K562 (cell line): Measurements from ENCODE around the gene ANGEL2. TPM values are rescaled to one million over a fixed set of nuclear protein-coding genes. Genes with fewer than 3 reads are reported as not detected.

Experiments
- ATF7 ChIP-seq: fragments of 450-650 bp; IDR thresholded peaks from 2 replicates; pipeline ENCODE4 v1.7.1; 2014; ENCODE audit warnings: mild to moderate bottlenecking, moderate library complexity
- CAMTA2 ChIP-seq: fragments of 250-450 bp; sonication (Bioruptor Pico); conservative IDR thresholded peaks from 2 replicates; pipeline ENCODE4 v1.5.1; 2022
- CHD2 ChIP-seq: IDR thresholded peaks from 2 replicates; pipeline ENCODE4 v1.6.1; 2011; ENCODE audit warnings: low read depth, low read length
- CREBBP ChIP-seq: IDR thresholded peaks from one replicate; pipeline ENCODE4 v1.6.1; 2012; ENCODE audit warnings: low read depth, mild to moderate bottlenecking, control low read depth, inconsistent platforms, low read length
- CTBP1 ChIP-seq: fragments of 450-650 bp; IDR thresholded peaks from 2 replicates; pipeline ENCODE4 v1.6.1; 2016; ENCODE audit warnings: borderline replicate concordance
- DIDO1 ChIP-seq: fragments of 450-650 bp; IDR thresholded peaks from 2 replicates; pipeline ENCODE4 v1.6.1; 2016; ENCODE audit warnings: low read depth, missing biosample characterization, missing genetic modification characterization
- DNMT1 ChIP-seq: fragments of 450-650 bp; IDR thresholded peaks from 2 replicates; pipeline ENCODE4 v1.6.1; 2016; ENCODE audit warnings: antibody characterized with exemption, mild to moderate bottlenecking
- E2F3 ChIP-seq: fragments of 250-450 bp; sonication (Bioruptor Pico); IDR thresholded peaks from 2 replicates; pipeline ENCODE4 v1.4.0; 2020; ENCODE audit warnings: mild to moderate bottlenecking
- GABPB2 ChIP-seq: fragments of 250-450 bp; sonication (Bioruptor Pico); conservative IDR thresholded peaks from 2 replicates; pipeline ENCODE4 v1.5.1; 2021; ENCODE audit warnings: mild to moderate bottlenecking
- HMG20A ChIP-seq: fragments of 450-650 bp; formaldehyde crosslinking; conservative IDR thresholded peaks from 2 replicates; pipeline ENCODE4 v1.4.0; 2020; ENCODE audit warnings: mild to moderate bottlenecking, mixed read lengths
- HSF4 ChIP-seq: fragments of 250-450 bp; sonication (Bioruptor Pico); IDR thresholded peaks from 2 replicates; pipeline ENCODE4 v2.1.2; 2022; ENCODE audit warnings: mild to moderate bottlenecking, moderate library complexity, borderline replicate concordance
- JUND ChIP-seq, 2 experiments: IDR thresholded peaks; 2 replicates in 1 of 2; 3 replicates in 1 of 2; pipeline ENCODE4 v1.6.1; 2011; ENCODE audit warnings: borderline replicate concordance in 2 of 2, low read depth in 2 of 2, low read length in 2 of 2, improper control_type of control experiment in 1 of 2, missing biosample characterization in 1 of 2, missing genetic modification characterization in 1 of 2, missing genetic modification reagents in 1 of 2
- MTA2 ChIP-seq: fragments of 450-650 bp; IDR thresholded peaks from 2 replicates; pipeline ENCODE4 v1.6.1; 2016; ENCODE audit warnings: low read depth
- NCOA1 ChIP-seq: fragments of 450-650 bp; IDR thresholded peaks from 2 replicates; pipeline ENCODE4 v1.6.1; 2016; ENCODE audit warnings: low read depth
- NUFIP1 ChIP-seq: fragments of 450-650 bp; IDR thresholded peaks from 2 replicates; pipeline ENCODE4 v1.6.1; 2018; ENCODE audit not compliant: partially characterized antibody
- PHB2 ChIP-seq: fragments of 450-650 bp; IDR thresholded peaks from 2 replicates; pipeline ENCODE4 v1.6.1; 2017; ENCODE audit warnings: low read depth
- RFX1 ChIP-seq: fragments of 450-650 bp; IDR thresholded peaks from 2 replicates; pipeline ENCODE4 v1.6.1; 2016; ENCODE audit warnings: mild to moderate bottlenecking, moderate library complexity
- STAG1 ChIP-seq: sonication (generic); formaldehyde crosslinking; IDR thresholded peaks from 2 replicates; pipeline ENCODE4 v1.5.0; 2020; ENCODE audit warnings: missing genetic modification reagents, borderline replicate concordance
- TFAP4 ChIP-seq: sonication (generic); formaldehyde crosslinking; IDR thresholded peaks from 2 replicates; pipeline ENCODE4 v1.8.0; 2022; ENCODE audit warnings: missing genetic modification reagents, mild to moderate bottlenecking, moderate library complexity, borderline replicate concordance
- XRCC3 ChIP-seq: fragments of 450-650 bp; IDR thresholded peaks from 2 replicates; pipeline ENCODE4 v1.6.1; 2017; ENCODE audit warnings: mild to moderate bottlenecking, moderate library complexity
- ZKSCAN3 ChIP-seq: fragments of 250-450 bp; sonication (Bioruptor Pico); IDR thresholded peaks from 2 replicates; pipeline ENCODE4 v1.4.0; 2020
- ZMIZ1 ChIP-seq, 2 experiments: fragments of 150-350 bp in 1 of 2; IDR thresholded peaks; 2 replicates each; pipeline ENCODE4 v1.6.1; 2012 to 2016; ENCODE audit warnings: low read depth in 2 of 2, low read length in 2 of 2, mild to moderate bottlenecking in 1 of 2, moderate library complexity in 1 of 2
- ZNF12 ChIP-seq: sonication (generic); formaldehyde crosslinking; IDR thresholded peaks from 2 replicates; pipeline ENCODE4 v1.4.0; 2020; ENCODE audit warnings: mild to moderate bottlenecking, missing genetic modification reagents
- ZNF146 ChIP-seq: IDR thresholded peaks from one replicate; pipeline ENCODE4 v1.6.1; 2018; ENCODE audit warnings: missing compliant biosample characterization; ENCODE audit not compliant: unreplicated experiment
- ZNF507 ChIP-seq: conservative IDR thresholded peaks from 2 replicates; pipeline ENCODE4 v1.6.1; 2017; ENCODE audit warnings: missing genetic modification characterization, missing compliant biosample characterization
- ZNF561 ChIP-seq: fragments of 450-650 bp; formaldehyde crosslinking; conservative IDR thresholded peaks from 2 replicates; pipeline ENCODE4 v1.4.0; 2020; ENCODE audit warnings: mild to moderate bottlenecking, moderate library complexity
- ZNF644 ChIP-seq: fragments of 200-800 bp; sonication (Bioruptor generic); IDR thresholded peaks from 2 replicates; pipeline ENCODE4 v1.6.1; 2016; ENCODE audit warnings: low read depth, missing genetic modification characterization, missing compliant biosample characterization
- polyA plus RNA-seq, 8 experiments: library from polyadenylated mRNA; depleted of rRNA in 4 of 8; stranded (reverse) in 5 of 8; unstranded in 3 of 8; fragments of >200 nt; fragmentation: Nextera tagmentation in 2 of 8; fragmentation: Illumina TruSeq in 1 of 8; extraction: Ambion mirVana in 2 of 8; extraction: Trizol in 1 of 8; gene quantifications; 2 replicates each; pipeline versions ENCODE4 v1.2.1 to v1.2.3, GENCODE V29; 2011 to 2014; ENCODE audit warnings: inconsistent platforms in 1 of 8, missing spikeins in 1 of 8
- total RNA-seq, 7 experiments: library from RNA; depleted of rRNA in 6 of 7; stranded (reverse); fragments of >200 nt in 6 of 7; fragmentation: Illumina TruSeq in 2 of 7; extraction: Trizol in 2 of 7; gene quantifications; 2 replicates each; pipeline versions ENCODE4 v1.2.1 to v1.2.3, GENCODE V29; 2011 to 2021; ENCODE audit warnings: low replicate concordance in 1 of 7

Gene ANGEL2
- total and polyA plus RNA-seq, 9 of the 15 experiments (the other 6 are each of a cell fraction or from before 2014, with no cell fraction given) = 6.8 to 34.6 (median 26.2) TPM

- TF ChIP-seq ZNF644 (tag) (no peak), MTA2 (peak; percentile 28; the same call in 1 of the 2 replicates), ZKSCAN3 (CRISPR knock-in tag) (no peak), ZNF146 (CRISPR knock-in tag) (no peak), DNMT1 (no peak), HMG20A (CRISPR knock-in tag) (no peak), TFAP4 (no peak), E2F3 (CRISPR knock-in tag) (no peak), ZNF561 (CRISPR knock-in tag) (no peak), JUND (IDR thresholded peaks at IDR 0.05; ENCODE audit: borderline replicate concordance, low read depth, low read length) (peak; percentile 59), JUND (tag; IDR thresholded peaks at IDR 0.05; ENCODE audit: borderline replicate concordance, low read depth, low read length) (peak; percentile 48; the same call in 1 of the 3 replicates), CHD2 (no peak), ZMIZ1 (IDR thresholded peaks at IDR 0.05; ENCODE audit: low read depth in 2 of 2, low read length in 2 of 2) (peak in 1 of 2 experiments; percentile 59; a peak in 1 of 4 replicates), CAMTA2 (CRISPR knock-in tag) (no peak), ATF7 (peak; percentile 36; the same call in 1 of the 2 replicates), ZNF12 (CRISPR knock-in tag) (no peak), CREBBP (no peak), XRCC3 (no peak), DIDO1 (tag) (no peak), CTBP1 (no peak), HSF4 (CRISPR knock-in tag) (no peak), RFX1 (peak; percentile 95), PHB2 (no peak), GABPB2 (no peak), ZNF507 (no peak), STAG1 (CRISPR knock-in tag) (no peak), NCOA1 (no peak), NUFIP1 (no peak)
Observed at GRCh38 chr1:213054733-213055591, 39.3 kb upstream of the ANGEL2 start (continued).
